H9 (cell line): Measurements from ENCODE around the gene ANKRD28. TPM values are rescaled to one million over a fixed set of nuclear protein-coding genes. Genes with fewer than 3 reads are reported as not detected.
A peak's percentile ranks its signal among the peaks of the same experiment; 100 is the strongest.

Source experiments
- DNase-seq: peaks from one replicate; pipeline ENCODE4 v3.0.0-alpha.2; 2017
- H2AFZ ChIP-seq: one replicate; pipeline ENCODE4 v1.6.1; 2013; ENCODE audit warnings: mild to moderate bottlenecking, low read length, control low read depth, moderate library complexity
- H2AK5ac ChIP-seq: 2 replicates; pipeline ENCODE4 v1.6.1; 2013; ENCODE audit warnings: low read length, control low read depth, mixed read lengths; ENCODE audit not compliant: insufficient read length
- H2BK120ac ChIP-seq: one replicate; pipeline ENCODE4 v1.6.1; 2013; ENCODE audit warnings: low read depth, mild to moderate bottlenecking, low read length, control low read depth, inconsistent platforms; ENCODE audit not compliant: poor library complexity, severe bottlenecking
- H2BK12ac ChIP-seq: 2 replicates; pipeline ENCODE4 v1.6.1; 2013; ENCODE audit warnings: low read length, control low read depth, mixed read lengths, low read depth; ENCODE audit not compliant: insufficient read length
- H2BK15ac ChIP-seq: 2 replicates; pipeline ENCODE4 v1.6.1; 2013; ENCODE audit warnings: low read depth, low read length, control low read depth
- H2BK20ac ChIP-seq: one replicate; pipeline ENCODE4 v1.6.1; 2013; ENCODE audit warnings: low read depth, mild to moderate bottlenecking, low read length, control low read depth, inconsistent platforms; ENCODE audit not compliant: poor library complexity, severe bottlenecking
- H2BK5ac ChIP-seq: 2 replicates; pipeline ENCODE4 v1.6.1; 2013; ENCODE audit warnings: low read length, control low read depth, mixed read lengths; ENCODE audit not compliant: insufficient read length
- H3K14ac ChIP-seq: 2 replicates; pipeline ENCODE4 v1.6.1; 2013; ENCODE audit warnings: low read length, control low read depth; ENCODE audit not compliant: insufficient read depth
- H3K18ac ChIP-seq: 2 replicates; pipeline ENCODE4 v1.6.1; 2013; ENCODE audit warnings: low read depth, mild to moderate bottlenecking, mixed read lengths, low read length, control low read depth; ENCODE audit not compliant: insufficient read length
- H3K23ac ChIP-seq: 2 replicates; pipeline ENCODE4 v1.6.1; 2013; ENCODE audit warnings: low read length, control low read depth, mixed read lengths, low read depth; ENCODE audit not compliant: insufficient read length
- H3K23me2 ChIP-seq: 2 replicates; pipeline ENCODE4 v1.6.1; 2013; ENCODE audit warnings: low read depth, mild to moderate bottlenecking, mixed read lengths, low read length, control low read depth; ENCODE audit not compliant: insufficient read length, poor library complexity, severe bottlenecking
- H3K27ac ChIP-seq: 2 replicates; pipeline ENCODE4 v1.5.1; 2013; ENCODE audit warnings: low read length, control low read depth, mixed read lengths, low read depth; ENCODE audit not compliant: insufficient read length
- H3K27me3 ChIP-seq: 2 replicates; pipeline ENCODE4 v1.6.1; 2013; ENCODE audit warnings: low read length, control low read depth, inconsistent platforms; ENCODE audit not compliant: insufficient read depth
- H3K4ac ChIP-seq: 2 replicates; pipeline ENCODE4 v1.6.1; 2013; ENCODE audit warnings: low read depth, mild to moderate bottlenecking, control low read depth, inconsistent platforms, low read length, moderate library complexity
- H3K4me1 ChIP-seq: 2 replicates; pipeline ENCODE4 v1.6.1; 2013; ENCODE audit warnings: low read length, control low read depth, inconsistent platforms; ENCODE audit not compliant: insufficient read depth
- H3K4me2 ChIP-seq: 2 replicates; pipeline ENCODE4 v1.6.1; 2013; ENCODE audit warnings: low read length, control low read depth, mixed read lengths; ENCODE audit not compliant: insufficient read length, insufficient read depth
- H3K56ac ChIP-seq: 2 replicates; pipeline ENCODE4 v1.6.1; 2013; ENCODE audit warnings: low read depth, mild to moderate bottlenecking, mixed read lengths, low read length, control low read depth; ENCODE audit not compliant: insufficient read length
- H3K79me1 ChIP-seq: 2 replicates; pipeline ENCODE4 v1.6.1; 2013; ENCODE audit warnings: low read depth, mild to moderate bottlenecking, moderate library complexity, low read length, control low read depth, inconsistent platforms; ENCODE audit not compliant: insufficient read depth, poor library complexity, severe bottlenecking
- H3K79me2 ChIP-seq: 2 replicates; pipeline ENCODE4 v1.6.1; 2013; ENCODE audit warnings: low read length, control low read depth, inconsistent platforms; ENCODE audit not compliant: insufficient read depth
- H3K9ac ChIP-seq: 2 replicates; pipeline ENCODE4 v1.6.1; 2013; ENCODE audit warnings: low read length, control low read depth, mixed read lengths; ENCODE audit not compliant: insufficient read length; ENCODE audit errors: extremely low read depth
- H3K9me3 ChIP-seq: one replicate; pipeline ENCODE4 v1.6.1; 2013; ENCODE audit warnings: low read depth, low read length, inconsistent platforms; ENCODE audit not compliant: control insufficient read depth
- H3T11ph ChIP-seq: one replicate; pipeline ENCODE4 v1.6.1; 2013; ENCODE audit warnings: mild to moderate bottlenecking, low read length, control low read depth, inconsistent platforms
- H4K20me1 ChIP-seq: one replicate; pipeline ENCODE4 v1.6.1; 2013; ENCODE audit not compliant: control insufficient read depth, insufficient read length, insufficient read depth
- H4K5ac ChIP-seq: 2 replicates; pipeline ENCODE4 v1.6.1; 2013; ENCODE audit warnings: low read depth, mild to moderate bottlenecking, mixed read lengths, low read length, control low read depth; ENCODE audit not compliant: insufficient read length
- H4K8ac ChIP-seq: replicated peaks from 2 replicates; pipeline ENCODE4 v1.6.1; 2013; ENCODE audit warnings: low read length, control low read depth, mixed read lengths, low read depth; ENCODE audit not compliant: insufficient read length
- H4K91ac ChIP-seq: 2 replicates; pipeline ENCODE4 v1.6.1; 2013; ENCODE audit warnings: low read depth, mild to moderate bottlenecking, moderate library complexity, mixed read lengths, low read length, control low read depth; ENCODE audit not compliant: insufficient read length
- H3K27ac Mint-ChIP-seq, 3 experiments: 2 replicates in 2 of 3; 3 replicates in 1 of 3; pipeline ENCODE4 v1.8.0; 2020 to 2021; ENCODE audit warnings: mixed read lengths in 3 of 3, mild to moderate bottlenecking in 1 of 3, moderate library complexity in 1 of 3
- H3K27me3 Mint-ChIP-seq: 2 replicates; pipeline ENCODE4 v1.8.0; 2021; ENCODE audit warnings: low read depth, mild to moderate bottlenecking, moderate library complexity, mixed read lengths
- H3K36me3 Mint-ChIP-seq, 3 experiments: 2 replicates in 2 of 3; 3 replicates in 1 of 3; pipeline ENCODE4 v1.8.0; 2020 to 2021; ENCODE audit warnings: low read depth in 3 of 3, mixed read lengths in 3 of 3; ENCODE audit not compliant: insufficient read depth in 1 of 3
- H3K4me1 Mint-ChIP-seq, 2 experiments: 2 replicates each; pipeline ENCODE4 v1.8.0; 2020; ENCODE audit warnings: mixed read lengths in 2 of 2
- H3K4me3 Mint-ChIP-seq, 2 experiments: 2 replicates in 1 of 2; 3 replicates in 1 of 2; pipeline ENCODE4 v1.8.0; 2020 to 2021; ENCODE audit warnings: mild to moderate bottlenecking in 2 of 2, mixed read lengths in 2 of 2, moderate library complexity in 1 of 2
- H3K9me3 Mint-ChIP-seq, 2 experiments: 2 replicates in 1 of 2; 3 replicates in 1 of 2; pipeline ENCODE4 v1.8.0; 2020; ENCODE audit warnings: mild to moderate bottlenecking in 2 of 2, mixed read lengths in 2 of 2, moderate library complexity in 1 of 2
- CTCF ChIP-seq: fragments of 200-600 bp; sonication (generic); conservative IDR thresholded peaks from 3 replicates; pipeline ENCODE4 v1.8.0; 2021; ENCODE audit warnings: antibody characterized with exemption, mild to moderate bottlenecking
- WGBS: extraction: QIAGEN DNeasy Blood & Tissue Kit; methylation state at CpG from one replicate; pipeline ENCODE4 v1.1.7; 2013; ENCODE audit warnings: missing lambda C conversion rate, low lambda C conversion rate, mixed read lengths; ENCODE audit not compliant: insufficient read length; ENCODE audit errors: extremely low coverage; 5-methylcytosine and 5-hydroxymethylcytosine counted together
- total RNA-seq: library from RNA; stranded (reverse); gene quantifications from 2 replicates; pipeline ENCODE4 v1.2.1, GENCODE V29; 2021

ANKRD28 gene
- total RNA-seq, 1 experiment from 2014 or later, result 59.0 TPM

- Mint-ChIP-seq H3K36me3 (peaks cover 4 to 7% (median 5%) of the 10 kb centered on the region in 3 experiments; a peak in 4 of 7 replicates), H3K4me1 (peaks cover 55 to 61% of the 10 kb centered on the region in 2 experiments), H3K9me3 (no peaks in the 10 kb centered on the region; a peak in 1 of 5 replicates), H3K27me3 (no peaks in the 10 kb centered on the region), H3K4me3 (no peak overlapping the region; a peak in 1 of 5 replicates), H3K27ac (peak overlapping the region in 1 of 3 experiments; percentile 73; a peak in 1 of 7 replicates)
- Histone ChIP-seq H4K20me1 (no peaks in the 10 kb centered on the region), H4K8ac (no peak overlapping the region), H3K18ac (no peak overlapping the region), H3K27ac (no peak overlapping the region), H3K4me1 (peaks cover 19% of the 10 kb centered on the region), H4K91ac (no peak overlapping the region), H3K9ac (no peak overlapping the region), H2AK5ac (no peak overlapping the region), H3K23me2 (no peaks in the 10 kb centered on the region), H3K4me2 (no peak overlapping the region), H3K23ac (no peak overlapping the region), H3K9me3 (no peaks in the 10 kb centered on the region), H3T11ph (no peak overlapping the region), H3K79me2 (no peaks in the 10 kb centered on the region), H2BK120ac (no peak overlapping the region), H3K14ac (no peak overlapping the region; the same call in 1 of the 2 replicates), H2BK12ac (no peak overlapping the region), H4K5ac (no peak overlapping the region), H2BK20ac (no peak overlapping the region), H3K4ac (no peak overlapping the region), H2BK15ac (no peak overlapping the region), H2BK5ac (no peak overlapping the region), H3K27me3 (no peaks in the 10 kb centered on the region), H3K56ac (no peak overlapping the region), H2AFZ (no peak overlapping the region), H3K79me1 (no peaks in the 10 kb centered on the region)
- no CpG with 5 or more reads among the region's 14 CpGs for WGBS
- no peak for TF ChIP-seq CTCF
- DNase-seq, result no peak
Measured at GRCh38 chr3:15636028-15636709, 161.6 kb downstream of the ANKRD28 start.
